ENCODE measurements around the gene PCDH9.

GRCh38 chr13:66565279-66565678, 664.9 kb downstream of the PCDH9 start:
- TF ChIP-seq CTCF (IDR thresholded peaks at IDR 0.05; ENCODE audit: insufficient read depth, low read length) = no peak
- no peak for TF ChIP-seq POLR2AphosphoS5 (IDR thresholded peaks at IDR 0.05; ENCODE audit: low read depth)
- TF ChIP-seq, protein P1, sequence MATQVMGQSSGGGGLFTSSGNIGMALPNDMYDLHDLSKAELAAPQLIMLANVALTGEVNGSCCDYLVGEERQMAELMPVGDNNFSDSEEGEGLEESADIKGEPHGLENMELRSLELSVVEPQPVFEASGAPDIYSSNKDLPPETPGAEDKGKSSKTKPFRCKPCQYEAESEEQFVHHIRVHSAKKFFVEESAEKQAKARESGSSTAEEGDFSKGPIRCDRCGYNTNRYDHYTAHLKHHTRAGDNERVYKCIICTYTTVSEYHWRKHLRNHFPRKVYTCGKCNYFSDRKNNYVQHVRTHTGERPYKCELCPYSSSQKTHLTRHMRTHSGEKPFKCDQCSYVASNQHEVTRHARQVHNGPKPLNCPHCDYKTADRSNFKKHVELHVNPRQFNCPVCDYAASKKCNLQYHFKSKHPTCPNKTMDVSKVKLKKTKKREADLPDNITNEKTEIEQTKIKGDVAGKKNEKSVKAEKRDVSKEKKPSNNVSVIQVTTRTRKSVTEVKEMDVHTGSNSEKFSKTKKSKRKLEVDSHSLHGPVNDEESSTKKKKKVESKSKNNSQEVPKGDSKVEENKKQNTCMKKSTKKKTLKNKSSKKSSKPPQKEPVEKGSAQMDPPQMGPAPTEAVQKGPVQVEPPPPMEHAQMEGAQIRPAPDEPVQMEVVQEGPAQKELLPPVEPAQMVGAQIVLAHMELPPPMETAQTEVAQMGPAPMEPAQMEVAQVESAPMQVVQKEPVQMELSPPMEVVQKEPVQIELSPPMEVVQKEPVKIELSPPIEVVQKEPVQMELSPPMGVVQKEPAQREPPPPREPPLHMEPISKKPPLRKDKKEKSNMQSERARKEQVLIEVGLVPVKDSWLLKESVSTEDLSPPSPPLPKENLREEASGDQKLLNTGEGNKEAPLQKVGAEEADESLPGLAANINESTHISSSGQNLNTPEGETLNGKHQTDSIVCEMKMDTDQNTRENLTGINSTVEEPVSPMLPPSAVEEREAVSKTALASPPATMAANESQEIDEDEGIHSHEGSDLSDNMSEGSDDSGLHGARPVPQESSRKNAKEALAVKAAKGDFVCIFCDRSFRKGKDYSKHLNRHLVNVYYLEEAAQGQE (IDR thresholded peaks at IDR 0.05; ENCODE audit: insufficient replicate concordance, low read depth) = no peak
- no peak for TF ChIP-seq GABPA (IDR thresholded peaks at IDR 0.05; ENCODE audit: low read depth)
- no peak for TF ChIP-seq SPI1 (IDR thresholded peaks at IDR 0.05; ENCODE audit: borderline replicate concordance, low read depth)
